Heart left ventricle (tissue), 16 donors: ENCODE measurements around the gene DPH1. TPM values are rescaled to one million over a fixed set of nuclear protein-coding genes. Genes with fewer than 3 reads are reported as not detected.
"Not testable (repeated sequence)": the region's sequence is repeated elsewhere in the genome, so short reads cannot be mapped to it uniquely, and the experiment has no call there.

Source experiments
- ATAC-seq, 4 donors: fragments of 200-7000 bp; cut with Tn5 transposase; one replicate each; pipeline ENCODE4 v1.9.1; 2020 to 2022; ENCODE audit warnings: moderate library complexity in 4 of 4, mild to moderate bottlenecking in 3 of 4, moderate number of reproducible peaks in 1 of 4
- DNase-seq, 5 donors: peaks; one replicate each; pipeline ENCODE4 v3.0.0-alpha.2; 2020
- H3K27ac ChIP-seq, 12 donors: fragments of 200-600 bp; sonication (generic) in 4 of 12; one replicate each; pipeline versions ENCODE4 v1.5.0 to v1.8.0; 2016 to 2022; ENCODE audit warnings: mild to moderate bottlenecking in 2 of 12
- H3K27me3 ChIP-seq, 9 donors: fragments of 200-600 bp; sonication (generic) in 2 of 9; one replicate each; pipeline versions ENCODE4 v1.5.1 to v1.8.0; 2016 to 2022; ENCODE audit warnings: mild to moderate bottlenecking in 3 of 9
- H3K36me3 ChIP-seq, 9 donors: fragments of 200-600 bp; sonication (generic) in 2 of 9; one replicate each; pipeline versions ENCODE4 v1.5.0 to v1.8.0; 2018 to 2022; ENCODE audit warnings: mild to moderate bottlenecking in 2 of 9
- H3K4me1 ChIP-seq, 12 donors: fragments of 200-600 bp; sonication (generic) in 4 of 12; one replicate each; pipeline versions ENCODE4 v1.5.0 to v1.8.0; 2016 to 2022; ENCODE audit warnings: mild to moderate bottlenecking in 3 of 12
- H3K4me3 ChIP-seq, 12 donors: fragments of 200-600 bp; sonication (generic) in 4 of 12; one replicate each; pipeline versions ENCODE4 v1.5.0 to v1.8.0; 2017 to 2022; ENCODE audit warnings: mild to moderate bottlenecking in 9 of 12, moderate library complexity in 4 of 12
- H3K9me3 ChIP-seq, 12 donors: fragments of 200-600 bp; sonication (generic) in 4 of 12; one replicate each; pipeline versions ENCODE4 v1.5.0 to v1.8.0; 2016 to 2022; ENCODE audit warnings: mild to moderate bottlenecking in 1 of 12
- CTCF ChIP-seq, 12 donors: fragments of 200-600 bp; sonication (generic) in 4 of 12; IDR thresholded peaks; one replicate each; pipeline versions ENCODE4 v1.5.0 to v1.8.0; 2018 to 2022; ENCODE audit warnings: antibody characterized with exemption in 12 of 12, mild to moderate bottlenecking in 5 of 12
- POLR2A ChIP-seq, 2 donors: fragments of 450-650 bp; IDR thresholded peaks; one replicate each; pipeline ENCODE4 v1.6.1; 2017; ENCODE audit warnings: antibody characterized with exemption in 2 of 2, mild to moderate bottlenecking in 2 of 2, moderate library complexity in 2 of 2
- WGBS, 4 donors: extraction: QIAGEN DNeasy Blood & Tissue Kit in 2 of 4; methylation state at CpG; one replicate each; pipeline versions ENCODE4 v1.1.5 to v1.1.7; 2013 to 2018; 5-methylcytosine and 5-hydroxymethylcytosine counted together
- intact Hi-C, 10 donors: fragments of 100-400 bp; cut with DNase I; formaldehyde crosslinking; loops; one replicate each; pipeline versions ENCODE4 v1.11.1 to v1.14.2; 2022
- long read RNA-seq, 3 donors: library from polyadenylated mRNA; unstranded; transcript quantifications; one replicate each; pipeline ENCODE4 v2.0.0, GENCODE V29; 2020 to 2021
- polyA plus RNA-seq, 2 donors: library from polyadenylated mRNA; stranded (reverse); fragments of 200-250 nt; gene quantifications; one replicate each; pipeline ENCODE4 v1.2.3, GENCODE V29; 2013
- total RNA-seq, 9 donors: library from RNA; depleted of rRNA in 2 of 9; stranded (reverse); fragments of >200 nt in 2 of 9; fragmentation: NEBNext Ultra II Directional in 3 of 9; extraction: Animal tissue kit (Norgen Biotek cat#: 25700) in 3 of 9; gene quantifications; one replicate each; pipeline versions ENCODE4 v1.1.0 to v1.2.4, GENCODE V29; 2016 to 2023
- donor health status: ischemic (EF 13 %, LVEDD 7.1; RV severe dilation, severe dysfunction).
- donor health status: healthy with polysubstance abuse.
- donor health status: DM: no; HTN: yes; CAD: no.
- donor health status: DM: no; HTN: no; CAD: no.
- donor health status: ischemic (EF 25% LVEDD 6.9; RV normal size, moderate dysfunction).
- donor health status: ischemic (EF 25% LVEDD 5.7; RV mildly dilated, moderate dysfunction).
- donor health status: healthy.
- donor health status: DM: yes; HTN: yes; CAD: no.
- donor health status: ischemic (EF 35%, LVEDD 5.7; RV mildly dilated, moderate dysfunction).
- donor health status: nonischemic (EF 11% LVEDD 7.7; RV severe dilation, severe dysfunction).
- donor health status: DM: yes; HTN: yes; CAD: no.
- donor health status: PGD.
- donor health status: ischemic (EF 29% LVEDD 5.4; RV normal size, mild dysfunction).
- donor health status: nonischemic (EF 23%, LVEDD 6.1; RV moderate dilation, normal function).

The DPH1 gene
- total RNA-seq (10 to 100 TPM; 14.0 to 38.1 (median 27.6) TPM), polyA plus RNA-seq (10 to 100 TPM; 18.8 to 23.4 TPM)
- long read RNA-seq, donor 1, partial matches to known transcripts = 4 of 14 reads
- long read RNA-seq, donor 1, other reads (novel, unspliced or antisense) = 5 of 14 reads
- long read RNA-seq, donor 2, transcript DPH1-201 (13 exons, 2,221 nt) = major isoform, 8 of 23 reads
- long read RNA-seq, donor 2, partial matches to known transcripts = 7 of 23 reads
- long read RNA-seq, donor 2, other reads (novel, unspliced or antisense) = 3 of 23 reads
- long read RNA-seq, donor 3, transcript DPH1-201 (13 exons, 2,221 nt) = major isoform, 11 of 23 reads
- long read RNA-seq, donor 3, partial matches to known transcripts = 4 of 23 reads
- long read RNA-seq, donor 3, other reads (novel, unspliced or antisense) = 3 of 23 reads

GRCh38 chr17:2029911-2030778 lies at the start of gene DPH1:
TSS of gene DPH1 (plus strand) at chr17:2030153. CDS start at chr17:2030170, 17 bp downstream.
- TF ChIP-seq CTCF (IDR thresholded peaks at IDR 0.05) (no peak), POLR2A (IDR thresholded peaks at IDR 0.05) (peak in 1 of 2 donors; percentile 65)
- 0 to 3% (median 1%) methylated on average over 48 to 59 of the region's 59 CpGs for WGBS, 4 donors
- Histone ChIP-seq H3K4me1 (peaks cover 10 to 48% (median 29%) of the 10 kb centered on the region in 12 donors), H3K9me3 (no peaks in the 10 kb centered on the region), H3K27me3 (peaks cover 0 to 29% (median 0%) of the 10 kb centered on the region in 9 donors), H3K4me3 (peak within 1 kb of the TSS; percentile 64 to 100 (median 91)), H3K36me3 (peaks cover 0 to 14% (median 7%) of the 10 kb centered on the region in 9 donors), H3K27ac (peak within 1 kb of the TSS in 10 of 12 donors; percentile 44 to 87 (median 72))
- intact Hi-C loops = loop anchor here in 5 of 10 donors (2.0 to 10.0 kb wide), 11 partner anchors 58 to 465 kb away; partner anchors contain the start of genes PITPNA (in 1 of the 5) and WDR81 (in 1 of the 5)
- peak; percentile 83 to 93 (median 88) for ATAC-seq
- DNase-seq = peak; percentile 90 to 94 (median 92)

GRCh38 chr17:1980665-1981250 lies 49.2 kb upstream of the DPH1 start:
- Histone ChIP-seq H3K4me1 (peaks cover 0 to 16% (median 0%) of the 10 kb centered on the region in 12 donors), H3K9me3 (no peaks in the 10 kb centered on the region), H3K27ac (no peak overlapping the region), H3K27me3 (peaks cover 0 to 22% (median 7%) of the 10 kb centered on the region in 9 donors), H3K36me3 (no peaks in the 10 kb centered on the region), H3K4me3 (no peak overlapping the region)
- WGBS, 4 donors = 85 to 86% (median 85%) methylated on average over 8 of the region's 8 CpGs
- DNase-seq (no peak), ATAC-seq (no peak)
- intact Hi-C loops = no loop called here
- TF ChIP-seq CTCF (IDR thresholded peaks at IDR 0.05) = no peak
- no peak for TF ChIP-seq POLR2A (IDR thresholded peaks at IDR 0.05)

GRCh38 chr17:1982793-1983366 lies 47.1 kb upstream of the DPH1 start:
- H3K4me3 ChIP-seq, DNase-seq, H3K27ac ChIP-seq, intact Hi-C loops, H3K36me3 ChIP-seq, H3K9me3 ChIP-seq, ATAC-seq, H3K27me3 ChIP-seq: not testable (repeated sequence)
- H3K4me1 ChIP-seq = peaks cover 0 to 16% (median 0%) of the 10 kb centered on the region in 12 donors
- WGBS, 4 donors = 87 to 93% (median 87%) methylated on average over 13 of the region's 13 CpGs

- DNase-seq (no peak), ATAC-seq (no peak)
- no peak overlapping the region for H3K27ac ChIP-seq
- H3K36me3 ChIP-seq = no peaks in the 10 kb centered on the region
- intact Hi-C loops = no loop called here
- H3K27me3 ChIP-seq = no peaks in the 10 kb centered on the region
- H3K4me3 ChIP-seq = no peak overlapping the region
- H3K9me3 ChIP-seq = no peaks in the 10 kb centered on the region
- H3K4me1 ChIP-seq = peaks cover 0 to 11% (median 0%) of the 10 kb centered on the region in 12 donors
- TF ChIP-seq POLR2A (IDR thresholded peaks at IDR 0.05) = no peak
- TF ChIP-seq CTCF (IDR thresholded peaks at IDR 0.05) = no peak
- 94 to 98% (median 95%) methylated on average over 4 of the region's 4 CpGs for WGBS, 4 donors
Observed at GRCh38 chr17:1985093-1985492, 44.9 kb upstream of the DPH1 start.
